Urinary bladder (tissue), 4 donors: ENCODE data around the gene LIFR. TPM values are rescaled to one million over a fixed set of nuclear protein-coding genes. Genes with fewer than 3 reads are reported as not detected.
"Not testable (repeated sequence)": the region's sequence is repeated elsewhere in the genome, so short reads cannot be mapped to it uniquely, and the experiment has no call there.

Experiments used
- DNase-seq: peaks from one replicate; pipeline ENCODE4 v3.0.0-alpha.2; 2015; ENCODE audit errors: extremely low spot score
- H3K27ac ChIP-seq: one replicate; pipeline ENCODE4 v1.5.1; 2013; ENCODE audit warnings: low read depth, mild to moderate bottlenecking, moderate library complexity
- H3K36me3 ChIP-seq: one replicate; pipeline ENCODE4 v1.6.1; 2013; ENCODE audit warnings: mild to moderate bottlenecking, moderate library complexity; ENCODE audit not compliant: insufficient read depth
- H3K4me1 ChIP-seq: one replicate; pipeline ENCODE4 v1.6.1; 2013; ENCODE audit warnings: mild to moderate bottlenecking, moderate library complexity; ENCODE audit not compliant: insufficient read depth
- H3K4me3 ChIP-seq: one replicate; pipeline ENCODE4 v1.5.1; 2013; ENCODE audit warnings: low read depth, low read length
- WGBS: extraction: QIAGEN DNeasy Blood & Tissue Kit; methylation state at CpG from one replicate; pipeline ENCODE4 v1.1.7; 2013; 5-methylcytosine and 5-hydroxymethylcytosine counted together
- polyA plus RNA-seq: library from polyadenylated mRNA; stranded (reverse); fragments of 200-250 nt; gene quantifications from one replicate; pipeline ENCODE4 v1.2.3, GENCODE V29; 2013
- total RNA-seq: library from RNA; depleted of rRNA; stranded (reverse); fragments of >200 nt; gene quantifications from one replicate; pipeline ENCODE4 v1.2.3, GENCODE V29; 2014
- donor health status: healthy with polysubstance abuse.
- donor health status: healthy.

The LIFR gene
- total and polyA plus RNA-seq, 2 donors: 25.7 to 190 TPM

GRCh38 chr5:38574009-38574408, 17.6 kb upstream of the LIFR start:
- H3K36me3 ChIP-seq: no peaks in the 10 kb centered on the region
- WGBS: 95% methylated on average over 4 of the region's 4 CpGs
- H3K4me1 ChIP-seq: no peaks in the 10 kb centered on the region
- no peak overlapping the region for H3K4me3 ChIP-seq
- H3K27ac ChIP-seq: no peak overlapping the region
- no peak for DNase-seq

GRCh38 chr5:38573521-38573920, 17.1 kb upstream of the LIFR start:
- DNase-seq: no peak
- Histone ChIP-seq H3K4me1 (no peaks in the 10 kb centered on the region), H3K36me3 (no peaks in the 10 kb centered on the region), H3K27ac (no peak overlapping the region), H3K4me3 (no peak overlapping the region)
- 97% methylated on average over 3 of the region's 3 CpGs for WGBS

DNA sequence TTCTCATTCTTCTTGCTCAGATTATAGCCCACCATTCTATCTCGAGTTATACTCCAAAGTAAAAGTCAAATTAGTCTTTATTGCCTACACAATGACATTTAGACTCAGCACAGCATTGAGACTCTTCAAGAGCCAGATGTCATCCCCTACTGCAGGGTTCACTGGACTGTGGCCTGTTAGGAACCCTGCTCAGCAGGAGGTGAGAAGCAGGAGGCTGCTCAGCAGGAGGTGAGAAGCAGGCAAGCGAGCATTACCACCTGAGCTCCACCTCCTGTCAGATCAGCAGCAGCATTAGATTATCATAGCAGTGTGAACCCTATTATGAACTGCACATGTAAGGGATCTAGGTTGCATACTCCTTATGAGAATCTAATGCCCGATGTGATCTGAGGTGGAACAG, 12.7 kb upstream of the LIFR start:
- no peaks in the 10 kb centered on the region for H3K4me1 ChIP-seq
- H3K36me3 ChIP-seq: no peaks in the 10 kb centered on the region
- DNase-seq: no peak
- 89% methylated on average over 3 of the region's 3 CpGs for WGBS
- H3K27ac ChIP-seq: no peak overlapping the region
- H3K4me3 ChIP-seq: no peak overlapping the region

DNA sequence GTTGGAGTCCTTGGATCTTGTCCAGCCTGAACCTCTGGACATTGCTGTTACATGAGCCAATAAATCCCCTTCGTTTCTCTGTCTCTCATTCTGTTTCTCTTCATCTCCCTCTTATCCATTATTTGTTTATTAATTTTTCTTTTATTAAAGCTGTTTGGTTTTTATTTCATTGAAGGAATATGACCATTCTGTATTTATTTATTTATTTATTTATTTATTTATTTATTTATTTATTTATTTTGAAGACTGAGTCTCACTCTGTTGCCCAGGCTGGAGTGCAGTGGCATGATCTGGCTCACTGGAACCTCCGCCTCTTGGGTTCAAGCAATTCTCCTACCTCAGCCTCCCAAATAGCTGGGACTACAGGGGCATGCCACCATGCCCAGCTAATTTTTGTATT, 10.9 kb upstream of the LIFR start:
- WGBS: 94% methylated on average over 2 of the region's 2 CpGs
- DNase-seq, H3K36me3 ChIP-seq, H3K4me1 ChIP-seq, H3K4me3 ChIP-seq, H3K27ac ChIP-seq: not testable (repeated sequence)

- peaks cover 1% of the 10 kb centered on the region for H3K4me1 ChIP-seq
- 79% methylated on average over 5 of the region's 5 CpGs for WGBS
- H3K36me3 ChIP-seq: no peaks in the 10 kb centered on the region
- DNase-seq: no peak
- H3K4me3 ChIP-seq: no peak overlapping the region
- H3K27ac ChIP-seq: no peak overlapping the region
These were observed 7.2 kb upstream of the LIFR start for GRCh38 chr5:38563624-38564023.

DNA sequence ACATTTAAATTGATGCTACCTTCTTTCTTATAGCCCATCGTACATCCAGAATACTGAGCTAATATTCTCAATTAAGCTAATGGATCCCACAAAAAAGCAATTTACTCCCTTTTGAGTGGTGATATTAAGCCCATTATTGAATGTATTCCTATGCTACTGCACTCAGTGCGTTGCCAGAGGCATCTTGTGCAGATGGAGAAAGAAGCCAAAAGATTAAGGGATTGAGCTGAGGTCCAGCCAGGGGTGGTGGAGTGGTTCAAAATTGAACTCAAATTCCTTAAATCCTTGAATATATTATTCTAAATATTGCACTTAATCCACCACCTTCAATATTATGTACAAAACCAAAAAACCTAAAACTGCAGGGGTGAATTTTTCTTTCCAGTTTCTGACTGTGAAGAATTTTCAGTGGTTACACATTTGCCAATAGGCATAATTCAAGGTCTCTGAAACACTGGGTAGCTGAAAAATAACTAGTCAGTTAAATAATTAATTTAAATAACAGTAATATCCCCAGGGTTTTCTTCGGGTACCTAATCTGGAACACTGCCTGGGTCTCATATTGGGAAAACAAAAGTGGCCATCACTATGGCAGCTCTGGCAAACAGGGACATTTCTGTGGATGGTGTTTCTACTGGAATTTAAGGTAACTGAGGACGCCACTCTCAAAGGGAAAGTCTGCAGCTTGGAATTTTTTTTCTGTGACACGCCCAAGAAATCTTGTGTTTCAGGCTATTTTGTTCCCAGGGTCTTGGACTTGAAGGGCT, 6.2 kb upstream of the LIFR start:
- 81% methylated on average over 5 of the region's 5 CpGs for WGBS
- Histone ChIP-seq H3K4me3 (no peak overlapping the region), H3K4me1 (peaks cover 1% of the 10 kb centered on the region), H3K27ac (no peak overlapping the region), H3K36me3 (no peaks in the 10 kb centered on the region)
- no peak for DNase-seq

GRCh38 chr5:38559428-38559827, 3.0 kb upstream of the LIFR start:
- no peaks in the 10 kb centered on the region for H3K36me3 ChIP-seq
- H3K27ac ChIP-seq: no peak overlapping the region
- WGBS: 69% methylated on average over 3 of the region's 3 CpGs
- no peak for DNase-seq
- peaks cover 1% of the 10 kb centered on the region for H3K4me1 ChIP-seq
- H3K4me3 ChIP-seq: no peak overlapping the region

DNA sequence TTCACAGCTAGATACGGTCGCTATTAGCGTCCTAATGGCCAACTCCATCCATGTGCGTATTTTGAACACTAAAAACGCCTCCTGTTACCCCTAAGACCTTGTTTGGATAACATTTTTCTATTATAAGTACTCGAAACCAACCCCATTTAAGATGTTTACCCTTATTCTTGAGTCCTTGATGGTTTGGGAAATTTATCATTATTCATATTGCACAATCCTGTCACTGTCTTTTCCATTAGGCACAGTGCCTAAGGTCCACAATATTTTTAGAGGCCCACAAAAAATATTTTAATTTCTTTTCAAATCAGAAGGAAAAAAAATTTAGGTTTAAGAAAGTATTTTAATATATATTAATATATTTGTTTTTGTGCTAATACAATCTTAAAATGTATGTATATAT, 1.3 kb upstream of the LIFR start:
- WGBS: 60% methylated on average over 6 of the region's 6 CpGs
- DNase-seq: no peak
- Histone ChIP-seq H3K36me3 (no peaks in the 10 kb centered on the region), H3K4me1 (peaks cover 1% of the 10 kb centered on the region), H3K4me3 (peak overlapping the region; percentile 98), H3K27ac (no peak overlapping the region)

DNA sequence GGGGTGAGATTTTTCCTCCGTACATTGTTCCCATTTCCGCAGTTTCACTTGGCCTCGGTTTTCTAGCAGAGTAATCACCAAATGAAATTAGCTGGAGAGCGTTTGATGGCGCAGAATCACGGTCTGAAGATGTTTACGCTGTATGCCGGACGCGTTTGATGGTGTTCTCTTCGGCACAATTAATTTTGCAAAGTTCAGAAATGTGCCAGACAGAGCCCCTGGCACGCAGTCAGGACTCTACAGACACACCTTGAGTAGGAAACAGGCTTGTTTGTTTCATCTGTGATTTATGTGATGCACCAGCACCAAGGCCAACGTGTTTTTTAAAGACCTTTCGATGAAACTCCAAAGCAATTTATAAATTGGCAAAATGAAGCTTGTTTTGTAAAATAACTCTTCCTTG, 863 bp upstream of the LIFR start:
- DNase-seq: no peak
- Histone ChIP-seq H3K27ac (peak overlapping the region; percentile 82), H3K36me3 (no peaks in the 10 kb centered on the region), H3K4me3 (peak overlapping the region; percentile 98), H3K4me1 (peaks cover 1% of the 10 kb centered on the region)
- 2% methylated on average over 14 of the region's 14 CpGs for WGBS

- no peak for DNase-seq
- H3K27ac ChIP-seq: peak overlapping the region; percentile 85
- peak overlapping the region; percentile 98 for H3K4me3 ChIP-seq
- WGBS: under 1% methylated on average over 68 of the region's 68 CpGs
- no peaks in the 10 kb centered on the region for H3K36me3 ChIP-seq
- H3K4me1 ChIP-seq: peaks cover 1% of the 10 kb centered on the region
These were observed 303 bp downstream of the LIFR start for GRCh38 chr5:38556088-38556598.

GRCh38 chr5:38555354-38556087, 925 bp downstream of the LIFR start:
- WGBS: 16% methylated on average over 11 of the region's 11 CpGs
- Histone ChIP-seq H3K4me1 (peaks cover 1% of the 10 kb centered on the region), H3K36me3 (no peaks in the 10 kb centered on the region), H3K27ac (peak overlapping the region; percentile 85), H3K4me3 (peak overlapping the region; percentile 98)
- no peak for DNase-seq

DNA sequence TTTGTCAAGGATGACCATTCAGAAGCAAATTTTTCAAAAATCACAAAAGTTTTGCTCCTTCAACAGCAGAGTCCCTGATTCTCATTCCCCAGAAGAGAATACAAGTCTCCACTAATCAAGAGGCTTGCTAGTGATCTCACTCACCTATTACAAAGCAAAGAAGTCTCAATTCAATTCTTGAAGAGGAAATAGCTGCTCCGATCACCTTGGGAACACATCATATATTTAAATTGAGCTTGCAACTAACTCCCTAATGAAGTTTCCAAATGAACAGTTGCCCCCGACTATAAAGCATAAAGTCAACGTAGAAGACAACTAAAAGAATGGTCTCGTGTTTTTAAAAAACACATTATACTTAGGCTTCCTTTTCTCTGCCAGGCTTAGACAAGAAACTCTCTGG, 1.6 kb downstream of the LIFR start:
- peaks cover 1% of the 10 kb centered on the region for H3K4me1 ChIP-seq
- no peak overlapping the region for H3K27ac ChIP-seq
- H3K36me3 ChIP-seq: no peaks in the 10 kb centered on the region
- no peak for DNase-seq
- peak overlapping the region; percentile 21 for H3K4me3 ChIP-seq
- 34% methylated on average over 4 of the region's 4 CpGs for WGBS

- H3K27ac ChIP-seq: no peak overlapping the region
- H3K4me3 ChIP-seq: no peak overlapping the region
- WGBS: 70% methylated on average over 3 of the region's 3 CpGs
- H3K36me3 ChIP-seq: no peaks in the 10 kb centered on the region
- no peak for DNase-seq
- peaks cover 1% of the 10 kb centered on the region for H3K4me1 ChIP-seq
These were observed 2.0 kb downstream of the LIFR start for GRCh38 chr5:38554403-38554802.

GRCh38 chr5:38553001-38553521, 3.4 kb downstream of the LIFR start:
- no peak for DNase-seq
- no peaks in the 10 kb centered on the region for H3K36me3 ChIP-seq
- H3K4me1 ChIP-seq: no peaks in the 10 kb centered on the region
- 72% methylated on average over 2 of the region's 2 CpGs for WGBS
- H3K4me3 ChIP-seq: peak overlapping the region; percentile 10
- no peak overlapping the region for H3K27ac ChIP-seq
